Stimulated activated CD8-positive, alpha-beta memory T cell treated with anti-CD3 and anti-CD28 coated beads, Interleukin-2, amount 100 ng/mL, for 1 hour (primary cell): ENCODE results near the gene ERICH6B.

Experiments used
- DNase-seq, 2 donors: peaks; one replicate each; pipeline ENCODE4 v3.0.0-alpha.2; 2020; ENCODE audit warnings: low read depth in 2 of 2

Gene ERICH6B

GRCh38 chr13:45500492-45501174 lies 114.9 kb downstream of the ERICH6B start:
- no peak for DNase-seq

GRCh38 chr13:45496942-45497341 lies 118.6 kb downstream of the ERICH6B start:
- DNase-seq = no peak

GRCh38 chr13:45492538-45492937 lies 123.0 kb downstream of the ERICH6B start:
- no peak for DNase-seq
